Measurements from ENCODE around the gene PEAK3.

DNA sequence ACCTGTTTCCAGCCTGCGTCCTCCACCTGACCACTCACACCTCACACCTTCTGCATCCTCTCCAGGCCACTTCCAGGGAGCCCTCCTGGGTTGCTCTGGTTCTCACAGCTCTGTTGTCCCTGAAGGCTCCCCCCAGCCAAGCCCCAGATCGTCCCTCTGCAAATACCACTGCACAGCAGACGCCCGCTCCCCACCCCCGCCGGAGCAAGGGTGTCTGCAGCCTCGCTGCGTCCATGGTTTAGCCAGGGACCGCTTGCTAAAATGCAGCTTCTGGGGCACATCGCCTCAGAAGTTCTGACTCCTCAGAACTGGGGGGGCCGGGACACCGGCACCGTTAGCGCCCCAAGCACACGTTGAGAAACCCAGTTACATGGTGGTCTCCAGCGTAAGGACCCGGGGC, 25.0 kb upstream of the PEAK3 start:
- TF ChIP-seq, protein P1, sequence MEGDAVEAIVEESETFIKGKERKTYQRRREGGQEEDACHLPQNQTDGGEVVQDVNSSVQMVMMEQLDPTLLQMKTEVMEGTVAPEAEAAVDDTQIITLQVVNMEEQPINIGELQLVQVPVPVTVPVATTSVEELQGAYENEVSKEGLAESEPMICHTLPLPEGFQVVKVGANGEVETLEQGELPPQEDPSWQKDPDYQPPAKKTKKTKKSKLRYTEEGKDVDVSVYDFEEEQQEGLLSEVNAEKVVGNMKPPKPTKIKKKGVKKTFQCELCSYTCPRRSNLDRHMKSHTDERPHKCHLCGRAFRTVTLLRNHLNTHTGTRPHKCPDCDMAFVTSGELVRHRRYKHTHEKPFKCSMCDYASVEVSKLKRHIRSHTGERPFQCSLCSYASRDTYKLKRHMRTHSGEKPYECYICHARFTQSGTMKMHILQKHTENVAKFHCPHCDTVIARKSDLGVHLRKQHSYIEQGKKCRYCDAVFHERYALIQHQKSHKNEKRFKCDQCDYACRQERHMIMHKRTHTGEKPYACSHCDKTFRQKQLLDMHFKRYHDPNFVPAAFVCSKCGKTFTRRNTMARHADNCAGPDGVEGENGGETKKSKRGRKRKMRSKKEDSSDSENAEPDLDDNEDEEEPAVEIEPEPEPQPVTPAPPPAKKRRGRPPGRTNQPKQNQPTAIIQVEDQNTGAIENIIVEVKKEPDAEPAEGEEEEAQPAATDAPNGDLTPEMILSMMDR (IDR thresholded peaks at IDR 0.05): no peak
- TF ChIP-seq POLR2A (IDR thresholded peaks at IDR 0.05): no peak
